GM19023 (cell line): Measurements from ENCODE around the gene UBE2D1.

ENCODE experiments used
- ATAC-seq: cut with Tn5 transposase; IDR thresholded peaks from one replicate; pipeline ENCODE4 v1.9.1; 2021; ENCODE audit warnings: mild to moderate bottlenecking, moderate library complexity; ENCODE audit not compliant: unreplicated experiment

UBE2D1 gene

DNA sequence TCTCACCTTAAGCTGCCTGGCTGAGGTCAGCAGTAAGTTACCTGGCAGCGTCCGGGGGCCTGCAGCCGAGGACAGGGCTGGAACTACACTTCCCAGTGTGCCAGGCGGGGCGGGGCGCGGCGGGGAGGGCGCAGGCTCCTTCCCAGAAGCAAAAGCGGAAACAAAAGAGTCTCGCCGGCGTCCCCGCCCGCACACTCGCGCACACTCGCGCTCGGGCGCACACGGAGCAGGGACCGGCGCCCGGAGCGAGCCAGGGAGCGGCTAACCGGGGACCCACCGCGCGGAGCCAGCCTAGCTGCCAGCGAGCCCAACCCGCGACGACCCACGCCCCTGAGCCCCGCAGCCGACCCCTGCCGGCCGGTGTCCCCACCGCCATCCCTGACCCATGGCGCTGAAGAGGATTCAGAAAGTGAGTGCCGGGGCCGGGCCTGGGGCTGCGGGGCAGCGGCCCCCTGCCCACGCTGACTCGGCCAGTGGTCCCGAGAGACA lies at the start of gene UBE2D1:
UBE2D1 (plus strand) TSS at position 190 of the 489 bp plus-strand sequence; CDS start at position 386, 196 bp downstream.
- peak; percentile 97 for ATAC-seq

DNA sequence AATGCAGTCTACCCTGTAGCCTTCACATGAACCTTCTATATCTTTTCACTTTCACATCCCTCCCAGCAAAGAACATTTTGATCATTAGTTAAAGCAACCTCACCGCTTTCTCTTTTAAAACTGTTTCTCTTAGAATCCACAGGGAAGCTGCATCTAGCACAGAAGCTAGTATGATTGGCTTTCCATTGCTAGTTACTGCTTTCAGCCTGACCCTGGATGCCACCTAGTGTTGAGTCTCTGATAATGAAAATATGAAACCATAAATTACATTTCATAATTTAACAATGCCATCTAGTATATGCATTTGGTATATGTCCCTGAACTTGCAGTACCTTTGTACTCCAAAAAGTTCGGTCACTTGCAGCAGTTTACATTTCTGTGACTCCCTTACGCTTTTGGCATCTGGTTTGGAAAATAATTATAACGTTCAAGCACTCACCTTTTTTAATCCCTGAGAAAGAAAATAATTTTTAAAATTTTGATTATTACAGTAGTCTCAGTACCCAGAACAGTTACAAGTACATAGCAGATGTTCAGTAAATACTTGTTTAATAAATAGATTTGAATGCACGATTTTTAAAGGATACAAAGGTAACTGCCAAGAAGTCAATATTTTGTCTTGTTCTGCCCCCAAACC lies 43.1 kb upstream of the UBE2D1 start:
- peak; percentile 82 for ATAC-seq

DNA sequence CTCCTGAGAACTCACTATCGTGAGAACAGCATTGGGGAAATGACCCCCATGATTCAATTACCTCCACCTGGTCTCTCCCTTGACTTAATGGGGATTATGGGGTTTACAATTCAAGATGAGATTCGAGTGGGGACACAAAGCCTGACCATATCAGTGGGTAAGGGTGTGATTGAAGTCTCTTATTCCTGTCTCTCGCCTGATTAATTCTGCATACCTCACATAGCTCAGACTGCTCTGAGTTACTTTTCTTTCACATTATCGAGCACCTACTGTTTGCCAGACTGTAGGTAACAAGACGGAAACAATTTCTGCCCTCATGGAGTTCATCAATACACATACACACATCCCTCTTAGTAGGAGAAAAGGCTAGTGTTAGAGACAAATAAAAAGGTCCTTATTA lies 40.8 kb upstream of the UBE2D1 start:
- no peak for ATAC-seq

DNA sequence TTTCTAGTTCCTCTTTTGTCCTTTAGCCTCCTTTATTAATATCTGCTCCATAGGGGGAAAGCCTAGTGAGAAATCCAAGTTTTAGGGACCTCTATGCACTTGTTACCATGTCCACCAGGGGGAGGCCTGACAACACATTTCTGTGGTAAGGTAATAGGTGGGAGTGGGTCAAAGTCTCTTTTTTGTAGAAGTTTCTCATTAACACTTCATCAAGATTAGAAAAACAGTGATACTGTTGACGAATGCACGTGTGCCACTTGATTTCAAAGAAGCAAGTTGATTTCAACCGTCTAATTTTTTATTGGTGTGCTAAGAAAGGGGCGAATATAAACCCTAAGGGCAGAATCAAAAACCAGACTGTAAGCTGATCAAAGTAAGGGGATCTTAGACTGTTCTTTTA lies 35.2 kb upstream of the UBE2D1 start:
- peak; percentile 84 for ATAC-seq

- no peak for ATAC-seq
These were observed 34.1 kb upstream of the UBE2D1 start for GRCh38 chr10:58300676-58301075.

DNA sequence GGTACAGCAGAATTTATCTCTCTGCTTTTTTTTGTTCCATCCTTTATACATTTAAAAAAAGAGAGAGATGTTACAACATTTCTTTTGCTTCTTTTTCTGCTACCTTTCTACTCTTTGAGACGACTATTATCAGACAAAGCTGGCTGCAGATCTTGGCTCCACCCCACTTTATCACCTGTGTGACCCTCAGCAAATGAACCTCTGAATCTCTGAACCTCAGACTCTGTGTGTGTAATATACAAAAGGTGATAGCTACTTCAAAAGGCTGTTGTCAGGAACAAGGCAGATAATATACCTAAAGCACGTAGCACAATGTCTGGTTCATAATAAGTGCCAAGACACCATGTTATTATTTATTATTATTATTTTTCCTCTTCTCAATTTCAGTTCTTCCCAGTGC lies 32.6 kb upstream of the UBE2D1 start:
- ATAC-seq: no peak

DNA sequence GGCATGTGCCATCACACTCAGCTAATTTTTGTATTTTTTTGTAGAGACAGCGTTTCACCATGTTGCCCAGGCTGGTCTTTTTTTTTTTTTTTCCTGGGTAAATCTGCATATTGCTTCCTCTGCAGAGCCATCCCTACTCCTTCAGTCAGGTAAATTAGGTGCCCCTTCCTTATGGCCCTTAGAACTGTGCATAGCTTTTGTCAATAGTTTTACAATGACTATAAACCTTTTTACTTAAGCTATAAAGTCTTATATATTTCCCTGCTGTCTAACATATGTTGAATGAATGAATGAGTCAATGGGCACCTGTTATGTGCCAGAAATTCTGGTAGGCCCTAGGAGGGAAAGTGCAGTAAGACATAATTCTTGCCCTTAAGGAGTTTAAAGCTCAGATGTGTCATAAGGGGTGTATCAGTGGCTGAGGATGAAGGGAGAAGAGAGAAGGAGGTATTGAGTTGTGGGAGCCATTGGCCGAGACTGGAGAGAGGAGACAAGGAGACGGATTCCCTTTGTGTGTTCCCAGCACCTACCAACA lies 30.6 kb upstream of the UBE2D1 start:
- no peak for ATAC-seq

GRCh38 chr10:58305821-58306220 lies 29.0 kb upstream of the UBE2D1 start:
- no peak for ATAC-seq

DNA sequence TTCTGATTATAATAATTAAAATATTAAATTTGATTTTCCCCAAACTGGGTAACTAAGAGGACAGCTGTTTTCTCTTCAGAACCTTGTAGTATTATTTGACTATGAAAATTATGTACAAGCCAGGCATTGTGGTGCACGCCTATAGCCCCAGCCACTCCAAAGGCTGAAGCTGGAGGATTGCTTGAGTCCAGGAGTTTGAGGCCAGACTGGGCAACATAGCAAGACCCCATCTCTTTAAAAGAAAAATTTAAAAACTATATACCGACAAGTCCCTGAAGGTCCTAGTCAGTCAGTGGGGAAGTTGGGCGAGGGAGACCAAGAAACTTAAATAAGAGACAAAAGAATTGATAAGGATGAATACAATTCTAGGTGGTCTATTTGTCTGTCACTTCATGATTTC lies 27.1 kb upstream of the UBE2D1 start:
- no peak for ATAC-seq

- ATAC-seq: no peak
These were observed 23.8 kb upstream of the UBE2D1 start for GRCh38 chr10:58311026-58311425.

- no peak for ATAC-seq
These were observed 17.9 kb upstream of the UBE2D1 start for GRCh38 chr10:58316874-58317273.

DNA sequence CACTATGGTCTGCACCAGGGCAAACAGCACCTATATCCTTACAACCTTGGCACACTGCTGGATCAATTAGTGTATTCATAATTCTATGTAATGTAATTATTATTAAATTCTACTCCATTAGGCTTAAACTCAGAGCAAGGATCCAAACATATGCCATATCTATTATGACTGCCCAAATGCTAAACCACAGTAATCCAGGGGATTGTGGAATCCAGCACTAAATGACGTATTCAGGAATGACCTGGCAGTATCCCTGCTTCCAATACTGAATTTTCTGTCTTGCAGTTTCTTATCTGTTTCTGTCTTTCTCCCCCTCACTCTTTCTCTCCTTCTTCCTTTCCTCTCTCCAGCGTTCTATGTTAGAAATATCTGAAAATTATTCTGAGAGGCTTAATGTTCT lies 16.5 kb upstream of the UBE2D1 start:
- ATAC-seq: no peak

- no peak for ATAC-seq
These were observed 15.2 kb upstream of the UBE2D1 start for GRCh38 chr10:58319599-58319998.

GRCh38 chr10:58320351-58321049 lies 14.3 kb upstream of the UBE2D1 start:
- ATAC-seq: no peak

- ATAC-seq: peak; percentile 85
These were observed 12.6 kb upstream of the UBE2D1 start for GRCh38 chr10:58322072-58322834.

GRCh38 chr10:58322835-58323209 lies 12.0 kb upstream of the UBE2D1 start:
- ATAC-seq: no peak

- no peak for ATAC-seq
These were observed 7.8 kb upstream of the UBE2D1 start for GRCh38 chr10:58326967-58327381.

GRCh38 chr10:58328233-58328632 lies 6.6 kb upstream of the UBE2D1 start:
- no peak for ATAC-seq

- ATAC-seq: no peak
These were observed 4.4 kb upstream of the UBE2D1 start for GRCh38 chr10:58330431-58330830.

DNA sequence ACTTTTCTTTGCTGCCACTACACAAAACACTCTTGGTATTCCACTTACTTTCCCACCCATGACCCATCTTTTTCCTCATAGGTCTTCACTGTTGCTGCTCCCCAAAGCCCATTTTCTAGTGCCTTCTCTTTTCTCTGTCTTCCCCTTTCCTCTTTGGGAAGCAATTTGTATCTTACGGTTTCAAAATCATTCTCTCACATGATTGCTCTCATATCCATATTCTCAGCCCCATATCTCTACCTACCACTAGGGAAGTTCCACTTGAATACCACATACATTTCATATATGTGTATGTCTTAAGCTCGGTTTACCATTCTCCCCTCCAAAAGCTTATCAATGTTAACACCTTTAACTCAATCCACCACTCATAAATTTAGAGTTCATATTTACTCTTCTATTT lies 3.2 kb upstream of the UBE2D1 start:
- no peak for ATAC-seq

GRCh38 chr10:58335306-58336005 lies 650 bp downstream of the UBE2D1 start:
- ATAC-seq: peak; percentile 58
